ENCODE data around the gene TMEM45B.

DNA sequence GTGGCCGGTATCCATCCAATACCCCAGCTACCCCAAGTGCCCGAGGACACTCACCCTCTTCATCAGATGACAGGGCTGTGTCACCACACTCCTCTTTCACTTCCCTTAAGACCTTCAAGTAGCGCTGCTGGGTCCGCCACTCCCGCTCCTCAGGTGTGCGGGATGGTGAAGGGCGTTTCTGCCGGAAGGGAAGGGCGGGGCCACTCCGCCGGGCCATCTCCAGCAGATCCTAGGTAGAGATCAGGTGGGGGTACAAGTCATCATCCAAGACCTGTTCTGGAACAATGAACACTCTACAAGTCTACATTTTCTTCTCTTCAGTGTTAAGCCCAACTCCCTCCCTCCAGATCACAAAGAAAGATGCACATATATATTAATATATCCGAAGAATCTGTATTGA, 69.7 kb downstream of the TMEM45B start:
- TF ChIP-seq POLR2A (IDR thresholded peaks at IDR 0.05) = no peak
- TF ChIP-seq, protein P1, sequence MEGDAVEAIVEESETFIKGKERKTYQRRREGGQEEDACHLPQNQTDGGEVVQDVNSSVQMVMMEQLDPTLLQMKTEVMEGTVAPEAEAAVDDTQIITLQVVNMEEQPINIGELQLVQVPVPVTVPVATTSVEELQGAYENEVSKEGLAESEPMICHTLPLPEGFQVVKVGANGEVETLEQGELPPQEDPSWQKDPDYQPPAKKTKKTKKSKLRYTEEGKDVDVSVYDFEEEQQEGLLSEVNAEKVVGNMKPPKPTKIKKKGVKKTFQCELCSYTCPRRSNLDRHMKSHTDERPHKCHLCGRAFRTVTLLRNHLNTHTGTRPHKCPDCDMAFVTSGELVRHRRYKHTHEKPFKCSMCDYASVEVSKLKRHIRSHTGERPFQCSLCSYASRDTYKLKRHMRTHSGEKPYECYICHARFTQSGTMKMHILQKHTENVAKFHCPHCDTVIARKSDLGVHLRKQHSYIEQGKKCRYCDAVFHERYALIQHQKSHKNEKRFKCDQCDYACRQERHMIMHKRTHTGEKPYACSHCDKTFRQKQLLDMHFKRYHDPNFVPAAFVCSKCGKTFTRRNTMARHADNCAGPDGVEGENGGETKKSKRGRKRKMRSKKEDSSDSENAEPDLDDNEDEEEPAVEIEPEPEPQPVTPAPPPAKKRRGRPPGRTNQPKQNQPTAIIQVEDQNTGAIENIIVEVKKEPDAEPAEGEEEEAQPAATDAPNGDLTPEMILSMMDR (IDR thresholded peaks at IDR 0.05) = no peak

All from esophagus squamous epithelium (tissue), 4 donors.